Mesendoderm (in vitro differentiated cells): ENCODE data around the gene PADI4.
A peak's percentile ranks its signal among the peaks of the same experiment; 100 is the strongest.

Experiments
- DNase-seq: peaks from one replicate; pipeline ENCODE4 v3.0.0; 2013
- H2AK5ac ChIP-seq: 2 replicates; pipeline ENCODE4 v1.6.1; 2013; ENCODE audit warnings: low read length, inconsistent platforms
- H2BK120ac ChIP-seq: 2 replicates; pipeline ENCODE4 v1.6.1; 2013; ENCODE audit warnings: low read depth, mild to moderate bottlenecking, low read length, moderate library complexity, mixed read lengths
- H2BK15ac ChIP-seq: replicated peaks from 2 replicates; pipeline ENCODE4 v1.6.1; 2013; ENCODE audit warnings: low read depth, mild to moderate bottlenecking, moderate library complexity
- H2BK5ac ChIP-seq: 2 replicates; pipeline ENCODE4 v1.6.1; 2013; ENCODE audit warnings: low read length, inconsistent platforms
- H3K18ac ChIP-seq: 2 replicates; pipeline ENCODE4 v1.6.1; 2013; ENCODE audit warnings: mild to moderate bottlenecking, low read length, mixed read lengths
- H3K23ac ChIP-seq: one replicate; pipeline ENCODE4 v1.6.1; 2013; ENCODE audit warnings: low read length
- H3K27ac ChIP-seq: 2 replicates; pipeline ENCODE4 v1.5.1; 2013; ENCODE audit warnings: low read depth, mild to moderate bottlenecking, inconsistent platforms, low read length, moderate library complexity
- H3K27me3 ChIP-seq: 2 replicates; pipeline ENCODE4 v1.6.1; 2013; ENCODE audit warnings: low read length, control low read depth, mild to moderate bottlenecking, inconsistent platforms; ENCODE audit not compliant: insufficient read depth, poor library complexity
- H3K36me3 ChIP-seq: 2 replicates; pipeline ENCODE4 v1.6.1; 2013; ENCODE audit warnings: low read length, inconsistent platforms; ENCODE audit not compliant: control insufficient read depth, insufficient read depth
- H3K4ac ChIP-seq: one replicate; pipeline ENCODE4 v1.6.1; 2013; ENCODE audit warnings: low read depth, mild to moderate bottlenecking, low read length, moderate library complexity
- H3K4me1 ChIP-seq: 2 replicates; pipeline ENCODE4 v1.6.1; 2013; ENCODE audit warnings: low read depth, low read length, inconsistent platforms; ENCODE audit not compliant: control insufficient read depth
- H3K4me2 ChIP-seq: 2 replicates; pipeline ENCODE4 v1.6.1; 2013; ENCODE audit warnings: low read length
- H3K4me3 ChIP-seq: 2 replicates; pipeline ENCODE4 v1.5.1; 2013; ENCODE audit warnings: mild to moderate bottlenecking, low read length
- H3K56ac ChIP-seq: one replicate; pipeline ENCODE4 v1.6.1; 2013; ENCODE audit warnings: low read length
- H3K79me1 ChIP-seq: 2 replicates; pipeline ENCODE4 v1.6.1; 2013; ENCODE audit warnings: low read length, inconsistent platforms
- H3K79me2 ChIP-seq: 2 replicates; pipeline ENCODE4 v1.6.1; 2013; ENCODE audit warnings: mild to moderate bottlenecking, low read length; ENCODE audit not compliant: control insufficient read depth, insufficient read depth
- H3K9ac ChIP-seq: 2 replicates; pipeline ENCODE4 v1.6.1; 2013; ENCODE audit warnings: low read length, inconsistent platforms
- H4K5ac ChIP-seq: one replicate; pipeline ENCODE4 v1.6.1; 2013; ENCODE audit warnings: low read length
- H4K8ac ChIP-seq: one replicate; pipeline ENCODE4 v1.6.1; 2013; ENCODE audit warnings: low read depth, mild to moderate bottlenecking, control low read depth, low read length, moderate library complexity
- WGBS: extraction: QIAGEN DNeasy Blood & Tissue Kit; methylation state at CpG from one replicate; pipeline ENCODE4 v1.1.7; 2013; ENCODE audit warnings: low lambda C conversion rate, missing lambda C conversion rate; ENCODE audit not compliant: insufficient coverage; ENCODE audit errors: extremely low coverage; 5-methylcytosine and 5-hydroxymethylcytosine counted together

The PADI4 gene

DNA sequence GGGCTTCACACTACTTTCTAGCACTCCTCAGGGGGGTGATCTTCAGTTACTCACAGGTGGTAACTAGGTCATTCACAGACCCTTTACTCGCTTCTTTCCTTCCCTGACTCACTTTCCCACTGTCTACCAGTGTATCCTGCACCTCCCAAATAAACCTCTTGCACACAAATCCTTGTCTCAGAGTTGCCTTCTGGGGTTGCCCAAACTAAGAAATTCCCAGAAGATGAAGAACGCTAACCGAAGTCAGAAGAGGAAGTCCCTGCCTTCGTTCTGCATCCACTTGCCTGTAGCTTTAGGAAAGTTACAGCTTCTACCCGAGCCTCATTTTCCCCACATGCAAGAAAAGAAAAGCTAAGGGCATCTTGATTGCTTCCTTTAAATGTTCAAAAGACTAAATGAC is 11.9 kb upstream of the PADI4 start:
- Histone ChIP-seq H3K4me2 (no peak overlapping the region), H3K79me2 (no peaks in the 10 kb centered on the region), H2BK5ac (no peak overlapping the region), H3K4me1 (no peaks in the 10 kb centered on the region), H3K36me3 (no peaks in the 10 kb centered on the region), H3K9ac (no peak overlapping the region), H3K27me3 (no peaks in the 10 kb centered on the region), H4K8ac (no peak overlapping the region), H4K5ac (no peak overlapping the region), H3K79me1 (no peaks in the 10 kb centered on the region), H3K4ac (no peak overlapping the region), H3K56ac (no peak overlapping the region), H2AK5ac (no peak overlapping the region), H2BK15ac (no peak overlapping the region), H3K27ac (no peak overlapping the region), H3K23ac (no peak overlapping the region), H3K18ac (no peak overlapping the region), H3K4me3 (no peak overlapping the region), H2BK120ac (no peak overlapping the region)
- WGBS = no CpG with 5 or more reads among the region's 5 CpGs
- no peak for DNase-seq

DNA sequence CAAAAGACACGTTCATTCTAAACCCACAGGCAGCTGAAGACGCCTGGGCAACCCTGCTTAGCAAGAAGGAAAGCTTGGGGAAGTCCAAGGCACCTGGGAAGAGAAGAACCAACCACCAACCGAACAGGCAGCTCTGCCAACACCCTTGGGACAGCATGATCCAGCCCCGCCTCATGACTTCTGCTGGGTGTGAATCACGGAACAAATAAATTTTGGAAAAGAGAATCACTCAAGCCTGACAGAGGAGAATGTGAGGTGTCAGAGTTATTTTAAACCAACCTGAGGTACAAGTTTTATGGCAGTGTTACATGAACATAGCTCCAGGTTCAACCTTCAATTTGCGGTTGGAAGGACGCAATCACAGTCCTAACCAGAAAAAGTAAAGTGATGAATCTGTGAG is 10.0 kb upstream of the PADI4 start:
- Histone ChIP-seq H4K5ac (no peak overlapping the region), H3K23ac (no peak overlapping the region), H3K27ac (no peak overlapping the region), H3K9ac (no peak overlapping the region), H3K36me3 (no peaks in the 10 kb centered on the region), H3K79me1 (no peaks in the 10 kb centered on the region), H3K56ac (no peak overlapping the region), H2BK15ac (no peak overlapping the region), H2AK5ac (no peak overlapping the region), H3K79me2 (no peaks in the 10 kb centered on the region), H2BK120ac (no peak overlapping the region), H3K27me3 (no peaks in the 10 kb centered on the region), H3K4me1 (no peaks in the 10 kb centered on the region), H3K4me3 (no peak overlapping the region), H4K8ac (no peak overlapping the region), H3K4me2 (no peak overlapping the region), H2BK5ac (no peak overlapping the region), H3K18ac (no peak overlapping the region), H3K4ac (no peak overlapping the region)
- no peak for DNase-seq
- WGBS = no CpG with 5 or more reads among the region's 7 CpGs

DNA sequence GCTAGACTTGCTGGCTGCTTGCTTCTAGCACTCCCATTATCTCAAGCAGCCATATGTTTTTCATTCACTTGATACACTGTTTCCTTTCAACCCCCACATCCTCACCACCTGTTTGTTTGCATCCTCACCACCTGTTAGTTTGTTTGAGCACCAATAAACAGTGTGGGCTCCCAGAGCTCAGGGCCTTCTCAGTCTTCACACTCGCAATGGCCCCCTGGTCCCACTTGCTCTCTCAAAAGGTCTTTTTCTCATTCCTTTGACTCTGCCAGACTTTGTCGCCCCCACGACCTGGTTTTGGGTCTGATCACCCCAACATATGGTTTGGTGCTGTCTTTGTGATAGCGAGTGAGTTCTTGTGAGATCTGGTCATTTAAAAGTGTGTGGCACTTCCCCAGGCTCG is 6.2 kb upstream of the PADI4 start:
- H3K18ac ChIP-seq = no peak overlapping the region
- DNase-seq = no peak
- no peak overlapping the region for H2BK120ac ChIP-seq
- H3K4me2 ChIP-seq = no peak overlapping the region
- no peak overlapping the region for H3K27ac ChIP-seq
- no peak overlapping the region for H3K4ac ChIP-seq
- no peaks in the 10 kb centered on the region for H3K4me1 ChIP-seq
- H2AK5ac ChIP-seq = no peak overlapping the region
- H3K23ac ChIP-seq = no peak overlapping the region
- H4K8ac ChIP-seq = no peak overlapping the region
- no peak overlapping the region for H4K5ac ChIP-seq
- H3K4me3 ChIP-seq = no peak overlapping the region
- no peaks in the 10 kb centered on the region for H3K79me2 ChIP-seq
- H3K36me3 ChIP-seq = no peaks in the 10 kb centered on the region
- WGBS = no CpG with 5 or more reads among the region's 5 CpGs
- no peak overlapping the region for H2BK5ac ChIP-seq
- H3K27me3 ChIP-seq = no peaks in the 10 kb centered on the region
- H2BK15ac ChIP-seq = no peak overlapping the region
- no peaks in the 10 kb centered on the region for H3K79me1 ChIP-seq
- H3K9ac ChIP-seq = no peak overlapping the region
- H3K56ac ChIP-seq = no peak overlapping the region

DNA sequence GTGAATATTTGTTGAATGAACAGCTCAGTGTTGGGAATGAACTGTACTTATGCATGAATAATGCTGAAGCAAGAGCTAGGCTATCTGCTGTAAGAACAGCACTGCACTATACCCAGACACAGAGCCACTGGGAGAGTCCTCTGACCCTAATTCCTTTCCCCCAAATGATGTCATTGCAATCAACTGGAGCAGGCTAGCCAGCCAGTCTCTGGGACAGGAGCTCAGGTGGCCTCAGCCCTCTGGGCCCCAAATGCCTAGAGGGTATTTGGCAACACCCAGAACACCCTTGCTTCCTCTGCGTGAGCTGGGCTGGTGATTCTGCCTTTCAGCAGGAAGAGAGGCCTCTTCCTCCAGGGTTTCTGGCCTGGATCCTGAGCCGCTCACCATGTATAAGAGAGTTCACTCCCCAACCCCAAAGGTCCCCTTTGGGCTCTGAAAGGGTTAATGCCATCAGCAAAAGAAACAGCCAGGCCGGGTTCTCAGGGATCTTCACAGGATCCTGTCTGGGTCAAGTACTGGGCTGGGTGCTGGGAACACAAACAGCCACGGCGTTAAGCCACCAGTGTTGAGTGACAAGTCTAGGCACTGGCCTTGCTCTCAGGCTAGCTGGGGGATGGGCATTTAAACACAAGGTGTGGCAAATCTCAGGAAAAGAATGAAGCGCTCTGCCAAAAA is 3.7 kb upstream of the PADI4 start:
- no peak overlapping the region for H2BK15ac ChIP-seq
- H3K4me1 ChIP-seq = no peaks in the 10 kb centered on the region
- no peak overlapping the region for H2BK120ac ChIP-seq
- H3K4me2 ChIP-seq = no peak overlapping the region
- H3K56ac ChIP-seq = no peak overlapping the region
- H2AK5ac ChIP-seq = no peak overlapping the region
- WGBS = no CpG with 5 or more reads among the region's 6 CpGs
- H3K27me3 ChIP-seq = no peaks in the 10 kb centered on the region
- H3K36me3 ChIP-seq = no peaks in the 10 kb centered on the region
- H4K8ac ChIP-seq = no peak overlapping the region
- peak; percentile 74 for DNase-seq
- no peaks in the 10 kb centered on the region for H3K79me2 ChIP-seq
- H3K79me1 ChIP-seq = no peaks in the 10 kb centered on the region
- no peak overlapping the region for H3K9ac ChIP-seq
- no peak overlapping the region for H3K18ac ChIP-seq
- no peak overlapping the region for H3K4me3 ChIP-seq
- H3K27ac ChIP-seq = no peak overlapping the region
- H2BK5ac ChIP-seq = no peak overlapping the region
- H3K23ac ChIP-seq = no peak overlapping the region
- H3K4ac ChIP-seq = no peak overlapping the region
- H4K5ac ChIP-seq = no peak overlapping the region

DNA sequence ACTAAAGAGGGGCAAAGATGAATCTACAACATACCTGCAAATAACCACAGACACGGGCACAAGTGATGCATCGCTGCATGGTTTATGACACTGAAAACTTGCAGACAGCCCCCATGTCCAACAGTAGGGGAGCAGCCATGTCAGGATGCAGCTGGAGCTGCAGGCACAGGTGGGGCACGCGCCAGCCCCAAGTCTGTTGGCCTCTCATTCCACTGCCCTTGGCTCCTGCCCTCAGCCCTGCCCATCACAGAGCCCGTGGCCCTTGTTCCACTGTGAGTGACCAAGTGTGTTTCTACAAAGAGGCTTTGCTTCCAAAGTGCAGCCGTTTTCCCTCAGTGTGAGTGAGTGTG is 3.2 kb upstream of the PADI4 start:
- H3K4me3 ChIP-seq = no peak overlapping the region
- no peak overlapping the region for H2AK5ac ChIP-seq
- no peak for DNase-seq
- H3K4me2 ChIP-seq = no peak overlapping the region
- H3K79me1 ChIP-seq = no peaks in the 10 kb centered on the region
- H2BK15ac ChIP-seq = no peak overlapping the region
- H4K5ac ChIP-seq = no peak overlapping the region
- H3K27ac ChIP-seq = no peak overlapping the region
- H3K9ac ChIP-seq = no peak overlapping the region
- no peak overlapping the region for H3K23ac ChIP-seq
- no CpG with 5 or more reads among the region's 6 CpGs for WGBS
- H3K4ac ChIP-seq = no peak overlapping the region
- no peaks in the 10 kb centered on the region for H3K36me3 ChIP-seq
- H3K56ac ChIP-seq = no peak overlapping the region
- no peak overlapping the region for H2BK120ac ChIP-seq
- no peak overlapping the region for H4K8ac ChIP-seq
- H3K27me3 ChIP-seq = no peaks in the 10 kb centered on the region
- H2BK5ac ChIP-seq = no peak overlapping the region
- peaks cover 1% of the 10 kb centered on the region for H3K4me1 ChIP-seq
- no peak overlapping the region for H3K18ac ChIP-seq
- no peaks in the 10 kb centered on the region for H3K79me2 ChIP-seq

DNA sequence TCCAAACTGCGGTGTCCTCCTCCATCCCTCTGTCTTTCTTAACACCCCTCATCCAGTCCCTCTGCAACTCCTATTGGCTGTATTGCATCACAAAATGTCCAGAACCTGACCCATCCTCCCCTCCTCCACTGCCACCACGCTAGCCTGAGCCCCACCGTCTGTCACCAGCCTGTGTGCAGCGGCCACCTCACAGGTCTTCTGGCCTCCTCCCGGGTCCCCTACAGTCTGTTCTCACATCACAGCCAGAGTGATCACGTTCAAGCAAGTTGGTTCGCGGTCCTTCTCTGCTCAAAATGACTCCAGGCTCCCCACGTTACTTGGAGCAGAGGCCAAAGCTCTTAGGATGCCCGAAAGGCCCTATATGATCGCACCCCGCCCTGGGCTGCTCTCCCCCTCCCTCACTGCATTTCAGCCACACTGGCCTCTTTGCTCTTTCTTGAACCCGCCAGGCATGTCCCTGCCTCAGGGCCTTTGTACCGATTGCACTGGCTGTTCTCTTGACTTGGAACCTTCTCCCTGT is 2.4 kb upstream of the PADI4 start:
- Histone ChIP-seq H3K9ac (no peak overlapping the region), H3K23ac (no peak overlapping the region), H3K4ac (no peak overlapping the region), H2AK5ac (no peak overlapping the region), H4K8ac (no peak overlapping the region), H2BK5ac (no peak overlapping the region), H3K4me2 (no peak overlapping the region), H3K27me3 (no peaks in the 10 kb centered on the region), H3K27ac (no peak overlapping the region), H3K4me3 (no peak overlapping the region), H2BK120ac (no peak overlapping the region), H2BK15ac (no peak overlapping the region), H3K36me3 (no peaks in the 10 kb centered on the region), H3K4me1 (peaks cover 4% of the 10 kb centered on the region), H3K56ac (no peak overlapping the region), H3K18ac (no peak overlapping the region), H3K79me2 (no peaks in the 10 kb centered on the region), H4K5ac (no peak overlapping the region), H3K79me1 (no peaks in the 10 kb centered on the region)
- DNase-seq = no peak
- WGBS = no CpG with 5 or more reads among the region's 14 CpGs
